ENCODE results near the gene UBE2E3. TPM values are rescaled to one million over a fixed set of nuclear protein-coding genes. Genes with fewer than 3 reads are reported as not detected.

UBE2E3 gene
- total and polyA plus RNA-seq, 10 donors = 29.9 to 66.5 (median 48.4) TPM

DNA sequence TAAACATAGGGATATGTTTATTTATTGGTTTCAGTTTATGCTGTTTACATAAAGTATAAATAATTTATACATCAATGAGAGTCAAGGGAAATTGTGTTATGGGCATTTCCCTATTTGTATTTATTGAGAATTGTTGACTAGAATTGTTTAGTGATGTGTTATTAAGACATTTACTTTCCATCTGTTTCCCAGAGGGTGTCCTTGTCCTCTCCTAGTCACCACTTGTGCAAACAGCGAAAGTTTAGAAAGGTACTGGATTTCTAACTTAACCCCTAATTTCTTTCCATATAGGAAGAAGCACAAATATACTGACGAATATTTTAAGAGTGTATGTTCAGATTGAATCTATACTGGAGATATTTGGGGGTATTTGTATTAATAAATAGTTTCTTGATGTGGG, 6.7 kb downstream of the UBE2E3 start:
- intact Hi-C loops (cut with DNase I; ENCODE audit: low total_unique reads) = no loop called here
- Histone ChIP-seq H3K4me1 (peaks cover 11 to 71% (median 47%) of the 10 kb centered on the region in 6 donors), H3K27me3 (replicated peaks in 1 of 7) (no peaks in the 10 kb centered on the region), H3K4me3 (no peak overlapping the region), H3K27ac (no peak overlapping the region), H3K9me3 (no peaks in the 10 kb centered on the region), H3K36me3 (peaks cover 0 to 22% (median 0%) of the 10 kb centered on the region in 6 donors)
- 87 to 93% (median 92%) methylated on average over 2 of the region's 2 CpGs for WGBS, 5 donors
- no peak for DNase-seq
- TF ChIP-seq, protein P1, sequence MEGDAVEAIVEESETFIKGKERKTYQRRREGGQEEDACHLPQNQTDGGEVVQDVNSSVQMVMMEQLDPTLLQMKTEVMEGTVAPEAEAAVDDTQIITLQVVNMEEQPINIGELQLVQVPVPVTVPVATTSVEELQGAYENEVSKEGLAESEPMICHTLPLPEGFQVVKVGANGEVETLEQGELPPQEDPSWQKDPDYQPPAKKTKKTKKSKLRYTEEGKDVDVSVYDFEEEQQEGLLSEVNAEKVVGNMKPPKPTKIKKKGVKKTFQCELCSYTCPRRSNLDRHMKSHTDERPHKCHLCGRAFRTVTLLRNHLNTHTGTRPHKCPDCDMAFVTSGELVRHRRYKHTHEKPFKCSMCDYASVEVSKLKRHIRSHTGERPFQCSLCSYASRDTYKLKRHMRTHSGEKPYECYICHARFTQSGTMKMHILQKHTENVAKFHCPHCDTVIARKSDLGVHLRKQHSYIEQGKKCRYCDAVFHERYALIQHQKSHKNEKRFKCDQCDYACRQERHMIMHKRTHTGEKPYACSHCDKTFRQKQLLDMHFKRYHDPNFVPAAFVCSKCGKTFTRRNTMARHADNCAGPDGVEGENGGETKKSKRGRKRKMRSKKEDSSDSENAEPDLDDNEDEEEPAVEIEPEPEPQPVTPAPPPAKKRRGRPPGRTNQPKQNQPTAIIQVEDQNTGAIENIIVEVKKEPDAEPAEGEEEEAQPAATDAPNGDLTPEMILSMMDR (IDR thresholded peaks at IDR 0.05 in 8 of 11, conservative IDR thresholded peaks at IDR 0.05 in 3 of 11) = no peak
- no peak for TF ChIP-seq POLR2A (IDR thresholded peaks at IDR 0.05)
- TF ChIP-seq POLR2AphosphoS5 (IDR thresholded peaks at IDR 0.05) = no peak

DNA sequence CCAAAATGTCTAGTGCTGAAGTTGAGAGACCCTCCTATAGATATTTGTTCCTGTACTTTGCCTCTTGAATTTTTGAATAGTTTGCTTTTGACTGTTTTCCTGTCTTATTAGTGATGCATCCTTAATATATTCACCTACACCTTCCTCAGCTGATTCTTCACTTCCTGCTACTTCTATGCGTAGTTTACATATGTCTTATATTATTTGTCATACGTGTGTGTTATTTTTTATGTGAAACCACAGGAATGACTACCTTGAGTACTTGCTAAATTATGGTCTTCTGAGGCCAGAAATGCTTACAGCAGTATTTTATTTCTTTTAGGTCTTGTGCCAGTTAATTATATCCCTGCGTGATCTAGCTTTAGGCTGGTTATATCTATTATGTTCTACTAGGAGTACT, 9.9 kb downstream of the UBE2E3 start:
- TF ChIP-seq, protein P1 (IDR thresholded peaks at IDR 0.05 in 8 of 11, conservative IDR thresholded peaks at IDR 0.05 in 3 of 11) = no peak
- TF ChIP-seq POLR2A (IDR thresholded peaks at IDR 0.05) (no peak), POLR2AphosphoS5 (IDR thresholded peaks at IDR 0.05) (no peak)
- 35 to 90% (median 62%) methylated on average over 3 of the region's 3 CpGs for whole genome bisulfite sequencing, 5 donors
- no peaks in the 10 kb centered on the region for H3K9me3 ChIP-seq

DNA sequence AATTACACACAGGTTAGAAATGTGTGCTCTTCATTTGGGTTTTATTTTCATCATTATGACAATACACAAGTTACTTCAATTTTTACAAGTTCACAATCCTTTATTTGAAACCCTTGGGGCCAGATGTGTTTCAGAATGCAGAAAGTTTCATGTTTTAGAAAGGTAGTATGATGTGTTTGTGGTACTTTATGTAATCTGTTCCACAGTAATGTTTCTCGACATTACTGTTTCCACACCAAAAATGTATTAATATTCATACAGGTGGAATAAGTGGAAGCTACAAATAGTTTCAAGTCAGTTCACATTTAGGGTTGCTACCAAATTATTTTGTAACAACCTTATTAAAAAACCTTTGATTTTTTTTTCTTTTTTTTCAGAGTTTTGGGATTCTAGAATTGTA, 10.4 kb downstream of the UBE2E3 start:
- no peak for DNase-seq
- peaks cover 0 to 29% (median 0%) of the 10 kb centered on the region in 6 donors for H3K36me3 ChIP-seq
- H3K27me3 ChIP-seq (replicated peaks in 1 of 7) = no peaks in the 10 kb centered on the region
- no peak overlapping the region for H3K4me3 ChIP-seq
- H3K9me3 ChIP-seq = no peaks in the 10 kb centered on the region
- TF ChIP-seq POLR2A (IDR thresholded peaks at IDR 0.05) = no peak
- TF ChIP-seq, protein P1 (IDR thresholded peaks at IDR 0.05 in 8 of 11, conservative IDR thresholded peaks at IDR 0.05 in 3 of 11) = no peak
- TF ChIP-seq POLR2AphosphoS5 (IDR thresholded peaks at IDR 0.05) = no peak
- H3K27ac ChIP-seq = no peak overlapping the region
- peaks cover 0 to 35% (median 12%) of the 10 kb centered on the region in 6 donors for H3K4me1 ChIP-seq
- intact Hi-C loops (cut with DNase I; ENCODE audit: low total_unique reads) = no loop called here
- WGBS, 5 donors = 85 to 100% (median 96%) methylated on average over 1 of the region's 1 CpG

More for the DNA sequence above, 9.9 kb downstream of the UBE2E3 start:
- DNase-seq = no peak
- H3K27me3 ChIP-seq (replicated peaks in 1 of 7) = no peaks in the 10 kb centered on the region
- intact Hi-C loops (cut with DNase I; ENCODE audit: low total_unique reads) = no loop called here
- no peak overlapping the region for H3K27ac ChIP-seq
- H3K4me1 ChIP-seq = peaks cover 0 to 40% (median 16%) of the 10 kb centered on the region in 6 donors
- H3K36me3 ChIP-seq = peaks cover 0 to 29% (median 0%) of the 10 kb centered on the region in 6 donors
- H3K4me3 ChIP-seq = no peak overlapping the region

DNA sequence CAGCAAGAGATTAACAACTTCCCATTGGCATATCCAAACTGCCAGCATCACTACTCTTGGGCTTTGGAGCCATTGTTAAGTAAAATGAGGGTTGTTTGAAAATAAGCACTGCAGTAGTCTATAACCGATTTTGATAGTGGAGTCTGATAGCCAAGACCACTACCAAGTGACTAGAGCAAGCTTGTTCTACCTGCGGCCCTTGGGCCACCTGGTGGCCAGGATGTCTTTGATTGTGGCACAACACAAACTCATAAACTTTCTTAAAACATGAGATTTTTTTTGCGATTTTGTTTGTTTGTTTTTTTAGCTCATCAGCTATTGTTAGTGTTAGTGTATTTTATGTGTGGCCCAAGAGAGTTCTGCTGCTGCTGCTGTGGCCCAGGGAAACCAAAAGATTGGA, 11.0 kb downstream of the UBE2E3 start:
- no peak overlapping the region for H3K4me3 ChIP-seq
- no peak overlapping the region for H3K27ac ChIP-seq
- H3K9me3 ChIP-seq = no peaks in the 10 kb centered on the region
- WGBS, 5 donors = 94 to 99% (median 96%) methylated on average over 3 of the region's 3 CpGs
- H3K4me1 ChIP-seq = peaks cover 0 to 33% (median 6%) of the 10 kb centered on the region in 6 donors
- peaks cover 0 to 29% (median 0%) of the 10 kb centered on the region in 6 donors for H3K36me3 ChIP-seq
- TF ChIP-seq POLR2AphosphoS5 (IDR thresholded peaks at IDR 0.05) = no peak
- TF ChIP-seq, protein P1 (IDR thresholded peaks at IDR 0.05 in 8 of 11, conservative IDR thresholded peaks at IDR 0.05 in 3 of 11) = no peak
- TF ChIP-seq POLR2A (IDR thresholded peaks at IDR 0.05) = no peak
- no peak for DNase-seq
- H3K27me3 ChIP-seq (replicated peaks in 1 of 7) = no peaks in the 10 kb centered on the region
- intact Hi-C loops (cut with DNase I; ENCODE audit: low total_unique reads) = no loop called here

Data from spleen (tissue), 11 donors.